ENCODE data around the gene NAALADL1.

NAALADL1 gene

DNA sequence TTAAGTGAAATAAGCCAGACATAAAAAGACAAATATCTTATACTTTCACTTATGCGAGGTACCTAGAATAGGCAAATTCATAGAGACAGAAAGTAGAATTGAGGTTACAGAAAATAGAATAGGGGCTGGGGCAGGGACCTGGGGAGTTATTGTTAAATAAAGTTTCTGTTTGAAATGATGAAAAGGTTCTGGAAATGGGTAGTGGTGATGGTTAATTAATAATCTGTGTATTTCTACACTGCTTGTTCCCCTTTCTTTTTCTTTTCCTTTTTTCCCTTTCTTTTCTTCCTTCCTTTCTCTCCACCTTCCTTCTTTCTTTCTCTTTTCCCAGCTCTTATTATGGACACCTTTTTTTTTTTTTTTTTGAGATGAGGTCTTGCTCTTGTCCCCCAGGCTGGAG lies 2.8 kb downstream of the NAALADL1 start:
- H3K4me2 ChIP-seq (ENCODE audit: low read depth, low read length, poor library complexity, severe bottlenecking), result no peak overlapping the region
- no peaks in the 10 kb centered on the region for H3K27me3 ChIP-seq (ENCODE audit: low read length)
- no peak overlapping the region for H3K27ac ChIP-seq (ENCODE audit: low read depth, low read length)
- no peaks in the 10 kb centered on the region for H3K36me3 ChIP-seq (ENCODE audit: low read length)
- no peak overlapping the region for H3K4me3 ChIP-seq (ENCODE audit: insufficient read depth, low read length, poor library complexity, severe bottlenecking)
- no peaks in the 10 kb centered on the region for H3F3A ChIP-seq (ENCODE audit: insufficient read depth)
- no peaks in the 10 kb centered on the region for H3K9me3 ChIP-seq (ENCODE audit: insufficient read depth, low read length)
- H3K9ac ChIP-seq (ENCODE audit: low read length), result no peak overlapping the region
- TF ChIP-seq EZH2phosphoT487 (conservative IDR thresholded peaks at IDR 0.05; ENCODE audit: low read length), result no peak
- no peak for TF ChIP-seq CTCF (IDR thresholded peaks at IDR 0.05; ENCODE audit: insufficient read depth, low read length, poor library complexity, severe bottlenecking)
- no peaks in the 10 kb centered on the region for H4K20me1 ChIP-seq (ENCODE audit: low read depth, low read length)
- no peaks in the 10 kb centered on the region for H3K79me2 ChIP-seq (ENCODE audit: insufficient read depth, low read length)
- H2AFZ ChIP-seq (ENCODE audit: low read depth, low read length, severe bottlenecking), result no peak overlapping the region
- H3K9me2 ChIP-seq (replicated peaks; ENCODE audit: insufficient read depth, low read length), result no peaks in the 10 kb centered on the region

GRCh38 chr11:65053827-65054508 lies 4.4 kb downstream of the NAALADL1 start:
- Histone ChIP-seq H3F3A (ENCODE audit: insufficient read depth) (no peaks in the 10 kb centered on the region), H3K9ac (ENCODE audit: low read length) (no peak overlapping the region), H3K9me3 (ENCODE audit: insufficient read depth, low read length) (no peaks in the 10 kb centered on the region), H2AFZ (ENCODE audit: low read depth, low read length, severe bottlenecking) (no peak overlapping the region), H3K36me3 (ENCODE audit: low read length) (no peaks in the 10 kb centered on the region), H4K20me1 (ENCODE audit: low read depth, low read length) (no peaks in the 10 kb centered on the region), H3K79me2 (ENCODE audit: insufficient read depth, low read length) (no peaks in the 10 kb centered on the region), H3K27ac (ENCODE audit: low read depth, low read length) (no peak overlapping the region), H3K9me2 (replicated peaks; ENCODE audit: insufficient read depth, low read length) (no peaks in the 10 kb centered on the region), H3K4me3 (ENCODE audit: insufficient read depth, low read length, poor library complexity, severe bottlenecking) (no peak overlapping the region), H3K27me3 (ENCODE audit: low read length) (no peaks in the 10 kb centered on the region), H3K4me2 (ENCODE audit: low read depth, low read length, poor library complexity, severe bottlenecking) (no peak overlapping the region)
- TF ChIP-seq EZH2phosphoT487 (conservative IDR thresholded peaks at IDR 0.05; ENCODE audit: low read length) (no peak), CTCF (IDR thresholded peaks at IDR 0.05; ENCODE audit: insufficient read depth, low read length, poor library complexity, severe bottlenecking) (no peak)

- no peak for TF ChIP-seq CTCF (IDR thresholded peaks at IDR 0.05; ENCODE audit: insufficient read depth, low read length, poor library complexity, severe bottlenecking)
- no peak for TF ChIP-seq EZH2phosphoT487 (conservative IDR thresholded peaks at IDR 0.05; ENCODE audit: low read length)
Measured at GRCh38 chr11:65051398-65051858, 6.9 kb downstream of the NAALADL1 start.

More at GRCh38 chr11:65051398-65051858, 6.9 kb downstream of the NAALADL1 start:
- Histone ChIP-seq H3K9me2 (replicated peaks; ENCODE audit: insufficient read depth, low read length) (no peaks in the 10 kb centered on the region), H3K9me3 (ENCODE audit: insufficient read depth, low read length) (no peaks in the 10 kb centered on the region), H3K4me2 (ENCODE audit: low read depth, low read length, poor library complexity, severe bottlenecking) (no peak overlapping the region), H2AFZ (ENCODE audit: low read depth, low read length, severe bottlenecking) (no peak overlapping the region), H4K20me1 (ENCODE audit: low read depth, low read length) (no peaks in the 10 kb centered on the region), H3K4me3 (ENCODE audit: insufficient read depth, low read length, poor library complexity, severe bottlenecking) (no peak overlapping the region), H3K27me3 (ENCODE audit: low read length) (no peaks in the 10 kb centered on the region), H3K79me2 (ENCODE audit: insufficient read depth, low read length) (no peaks in the 10 kb centered on the region), H3K9ac (ENCODE audit: low read length) (no peak overlapping the region), H3F3A (ENCODE audit: insufficient read depth) (no peaks in the 10 kb centered on the region), H3K27ac (ENCODE audit: low read depth, low read length) (no peak overlapping the region), H3K36me3 (ENCODE audit: low read length) (no peaks in the 10 kb centered on the region)

Data from SU-DHL-6 (cell line).